ENCODE data around the gene PAFAH2.
A peak's percentile ranks its signal among the peaks of the same experiment; 100 is the strongest.

Gene PAFAH2

DNA sequence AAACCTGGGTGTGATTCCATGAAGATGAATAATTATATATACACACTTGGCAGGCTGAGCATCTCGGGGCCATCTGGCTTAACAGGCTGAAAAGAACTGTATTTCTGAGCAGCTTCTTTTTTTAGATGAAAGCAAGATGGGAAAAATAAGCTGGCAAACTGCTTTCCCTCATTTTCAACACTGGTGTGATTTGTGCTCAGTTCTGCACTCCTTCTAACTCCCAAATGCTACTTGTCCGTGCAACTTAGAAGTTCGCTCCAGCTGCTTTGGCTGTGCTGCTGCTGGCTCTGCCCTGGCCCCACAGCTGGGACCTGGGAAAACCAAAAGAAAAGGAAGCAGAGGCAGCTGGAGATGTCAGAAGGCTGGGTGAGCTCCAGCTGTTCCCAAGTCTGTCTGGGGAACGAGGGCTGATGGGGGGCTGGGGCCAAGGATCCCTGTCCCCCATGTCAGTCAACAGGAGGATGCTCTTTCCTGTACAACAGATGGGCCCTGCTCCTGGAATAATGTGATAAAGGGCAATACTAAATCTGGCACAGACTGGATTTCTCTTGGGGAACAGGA, 44.9 kb downstream of the PAFAH2 start:
- peak; percentile 34; the same call in 2 of the 3 replicates for ATAC-seq
- TF ChIP-seq ESRRG (CRISPR knock-in tag; IDR thresholded peaks at IDR 0.05) (no peak), TCF4 (CRISPR knock-in tag; IDR thresholded peaks at IDR 0.05; ENCODE audit: borderline replicate concordance) (peak; percentile 28; the same call in 1 of the 2 replicates)

DNA sequence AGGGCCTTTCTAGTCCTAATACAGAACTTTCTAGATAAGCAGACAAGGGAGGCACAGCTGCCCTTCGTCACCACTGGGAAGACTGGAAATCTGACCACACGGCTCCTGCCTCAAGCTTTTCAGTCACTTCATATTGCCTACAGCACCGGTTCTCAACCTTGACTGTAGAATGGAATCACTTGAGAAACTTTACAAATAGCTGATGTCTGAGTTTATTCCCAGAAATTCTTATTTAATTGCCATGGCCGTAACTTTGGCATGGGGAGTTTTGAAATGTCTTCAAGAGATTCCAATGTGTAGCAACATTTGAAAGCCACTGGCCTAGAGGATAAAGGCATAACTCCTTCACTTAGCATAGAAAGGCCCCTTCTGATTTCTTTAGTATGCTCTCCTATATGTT, 49.2 kb downstream of the PAFAH2 start:
- no peak for ATAC-seq

GRCh38 chr1:25947027-25947426, 50.8 kb downstream of the PAFAH2 start:
- no peak for ATAC-seq
- no peak for TF ChIP-seq PPARA (CRISPR knock-in tag; IDR thresholded peaks at IDR 0.05; ENCODE audit: borderline replicate concordance)
- TF ChIP-seq, protein P1, sequence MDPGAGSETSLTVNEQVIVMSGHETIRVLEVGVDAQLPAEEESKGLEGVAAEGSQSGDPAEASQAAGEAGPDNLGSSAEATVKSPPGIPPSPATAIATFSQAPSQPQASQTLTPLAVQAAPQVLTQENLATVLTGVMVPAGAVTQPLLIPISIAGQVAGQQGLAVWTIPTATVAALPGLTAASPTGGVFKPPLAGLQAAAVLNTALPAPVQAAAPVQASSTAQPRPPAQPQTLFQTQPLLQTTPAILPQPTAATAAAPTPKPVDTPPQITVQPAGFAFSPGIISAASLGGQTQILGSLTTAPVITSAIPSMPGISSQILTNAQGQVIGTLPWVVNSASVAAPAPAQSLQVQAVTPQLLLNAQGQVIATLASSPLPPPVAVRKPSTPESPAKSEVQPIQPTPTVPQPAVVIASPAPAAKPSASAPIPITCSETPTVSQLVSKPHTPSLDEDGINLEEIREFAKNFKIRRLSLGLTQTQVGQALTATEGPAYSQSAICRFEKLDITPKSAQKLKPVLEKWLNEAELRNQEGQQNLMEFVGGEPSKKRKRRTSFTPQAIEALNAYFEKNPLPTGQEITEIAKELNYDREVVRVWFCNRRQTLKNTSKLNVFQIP (CRISPR knock-in tag; IDR thresholded peaks at IDR 0.05; ENCODE audit: borderline replicate concordance, low read depth) = no peak
- TF ChIP-seq RARB (CRISPR knock-in tag; IDR thresholded peaks at IDR 0.05) = no peak
- no peak for TF ChIP-seq OSR1 (CRISPR knock-in tag; IDR thresholded peaks at IDR 0.05)
- TF ChIP-seq ZNF8 (CRISPR knock-in tag; IDR thresholded peaks at IDR 0.05) = no peak
- no peak for TF ChIP-seq CSDC2 (CRISPR knock-in tag; IDR thresholded peaks at IDR 0.05)
- TF ChIP-seq, protein P2, sequence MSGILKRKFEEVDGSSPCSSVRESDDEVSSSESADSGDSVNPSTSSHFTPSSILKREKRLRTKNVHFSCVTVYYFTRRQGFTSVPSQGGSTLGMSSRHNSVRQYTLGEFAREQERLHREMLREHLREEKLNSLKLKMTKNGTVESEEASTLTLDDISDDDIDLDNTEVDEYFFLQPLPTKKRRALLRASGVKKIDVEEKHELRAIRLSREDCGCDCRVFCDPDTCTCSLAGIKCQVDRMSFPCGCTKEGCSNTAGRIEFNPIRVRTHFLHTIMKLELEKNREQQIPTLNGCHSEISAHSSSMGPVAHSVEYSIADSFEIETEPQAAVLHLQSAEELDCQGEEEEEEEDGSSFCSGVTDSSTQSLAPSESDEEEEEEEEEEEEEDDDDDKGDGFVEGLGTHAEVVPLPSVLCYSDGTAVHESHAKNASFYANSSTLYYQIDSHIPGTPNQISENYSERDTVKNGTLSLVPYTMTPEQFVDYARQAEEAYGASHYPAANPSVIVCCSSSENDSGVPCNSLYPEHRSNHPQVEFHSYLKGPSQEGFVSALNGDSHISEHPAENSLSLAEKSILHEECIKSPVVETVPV (CRISPR knock-in tag; IDR thresholded peaks at IDR 0.05) = no peak
- no peak for TF ChIP-seq BACH2 (CRISPR knock-in tag; IDR thresholded peaks at IDR 0.05; ENCODE audit: borderline replicate concordance)
- TF ChIP-seq, protein P3, sequence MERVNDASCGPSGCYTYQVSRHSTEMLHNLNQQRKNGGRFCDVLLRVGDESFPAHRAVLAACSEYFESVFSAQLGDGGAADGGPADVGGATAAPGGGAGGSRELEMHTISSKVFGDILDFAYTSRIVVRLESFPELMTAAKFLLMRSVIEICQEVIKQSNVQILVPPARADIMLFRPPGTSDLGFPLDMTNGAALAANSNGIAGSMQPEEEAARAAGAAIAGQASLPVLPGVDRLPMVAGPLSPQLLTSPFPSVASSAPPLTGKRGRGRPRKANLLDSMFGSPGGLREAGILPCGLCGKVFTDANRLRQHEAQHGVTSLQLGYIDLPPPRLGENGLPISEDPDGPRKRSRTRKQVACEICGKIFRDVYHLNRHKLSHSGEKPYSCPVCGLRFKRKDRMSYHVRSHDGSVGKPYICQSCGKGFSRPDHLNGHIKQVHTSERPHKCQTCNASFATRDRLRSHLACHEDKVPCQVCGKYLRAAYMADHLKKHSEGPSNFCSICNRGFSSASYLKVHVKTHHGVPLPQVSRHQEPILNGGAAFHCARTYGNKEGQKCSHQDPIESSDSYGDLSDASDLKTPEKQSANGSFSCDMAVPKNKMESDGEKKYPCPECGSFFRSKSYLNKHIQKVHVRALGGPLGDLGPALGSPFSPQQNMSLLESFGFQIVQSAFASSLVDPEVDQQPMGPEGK (CRISPR knock-in tag; IDR thresholded peaks at IDR 0.05; ENCODE audit: borderline replicate concordance) = no peak
- no peak for TF ChIP-seq ZC3H10 (CRISPR knock-in tag; IDR thresholded peaks at IDR 0.05)
- TF ChIP-seq GLIS3 (CRISPR knock-in tag; IDR thresholded peaks at IDR 0.05) = no peak
- TF ChIP-seq ARNTL (CRISPR knock-in tag; IDR thresholded peaks at IDR 0.05; ENCODE audit: borderline replicate concordance, low read depth) = no peak
- TF ChIP-seq ISL1 (CRISPR knock-in tag; IDR thresholded peaks at IDR 0.05) = no peak
- TF ChIP-seq ZNF70 (CRISPR knock-in tag; IDR thresholded peaks at IDR 0.05) = no peak
- TF ChIP-seq ZFP3 (CRISPR knock-in tag; IDR thresholded peaks at IDR 0.05) = no peak
- no peak for TF ChIP-seq TOX (CRISPR knock-in tag; IDR thresholded peaks at IDR 0.05; ENCODE audit: borderline replicate concordance)

More for the DNA sequence above, 49.2 kb downstream of the PAFAH2 start:
- no peak for TF ChIP-seq CSDC2 (CRISPR knock-in tag; IDR thresholded peaks at IDR 0.05)
- TF ChIP-seq TCF4 (CRISPR knock-in tag; IDR thresholded peaks at IDR 0.05; ENCODE audit: borderline replicate concordance) = no peak
- TF ChIP-seq, protein P2 (CRISPR knock-in tag; IDR thresholded peaks at IDR 0.05) = no peak
- TF ChIP-seq ZNF70 (CRISPR knock-in tag; IDR thresholded peaks at IDR 0.05) = no peak
- no peak for TF ChIP-seq ESRRG (CRISPR knock-in tag; IDR thresholded peaks at IDR 0.05)
- no peak for TF ChIP-seq ZC3H10 (CRISPR knock-in tag; IDR thresholded peaks at IDR 0.05)
- no peak for TF ChIP-seq ZNF565 (CRISPR knock-in tag; conservative IDR thresholded peaks at IDR 0.05; ENCODE audit: low read depth)
- TF ChIP-seq, protein P4, sequence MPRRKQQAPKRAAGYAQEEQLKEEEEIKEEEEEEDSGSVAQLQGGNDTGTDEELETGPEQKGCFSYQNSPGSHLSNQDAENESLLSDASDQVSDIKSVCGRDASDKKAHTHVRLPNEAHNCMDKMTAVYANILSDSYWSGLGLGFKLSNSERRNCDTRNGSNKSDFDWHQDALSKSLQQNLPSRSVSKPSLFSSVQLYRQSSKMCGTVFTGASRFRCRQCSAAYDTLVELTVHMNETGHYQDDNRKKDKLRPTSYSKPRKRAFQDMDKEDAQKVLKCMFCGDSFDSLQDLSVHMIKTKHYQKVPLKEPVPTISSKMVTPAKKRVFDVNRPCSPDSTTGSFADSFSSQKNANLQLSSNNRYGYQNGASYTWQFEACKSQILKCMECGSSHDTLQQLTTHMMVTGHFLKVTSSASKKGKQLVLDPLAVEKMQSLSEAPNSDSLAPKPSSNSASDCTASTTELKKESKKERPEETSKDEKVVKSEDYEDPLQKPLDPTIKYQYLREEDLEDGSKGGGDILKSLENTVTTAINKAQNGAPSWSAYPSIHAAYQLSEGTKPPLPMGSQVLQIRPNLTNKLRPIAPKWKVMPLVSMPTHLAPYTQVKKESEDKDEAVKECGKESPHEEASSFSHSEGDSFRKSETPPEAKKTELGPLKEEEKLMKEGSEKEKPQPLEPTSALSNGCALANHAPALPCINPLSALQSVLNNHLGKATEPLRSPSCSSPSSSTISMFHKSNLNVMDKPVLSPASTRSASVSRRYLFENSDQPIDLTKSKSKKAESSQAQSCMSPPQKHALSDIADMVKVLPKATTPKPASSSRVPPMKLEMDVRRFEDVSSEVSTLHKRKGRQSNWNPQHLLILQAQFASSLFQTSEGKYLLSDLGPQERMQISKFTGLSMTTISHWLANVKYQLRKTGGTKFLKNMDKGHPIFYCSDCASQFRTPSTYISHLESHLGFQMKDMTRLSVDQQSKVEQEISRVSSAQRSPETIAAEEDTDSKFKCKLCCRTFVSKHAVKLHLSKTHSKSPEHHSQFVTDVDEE (CRISPR knock-in tag; IDR thresholded peaks at IDR 0.05) = no peak
- TF ChIP-seq TOX (CRISPR knock-in tag; IDR thresholded peaks at IDR 0.05; ENCODE audit: borderline replicate concordance) = no peak
- TF ChIP-seq, protein P3 (CRISPR knock-in tag; IDR thresholded peaks at IDR 0.05; ENCODE audit: borderline replicate concordance) = no peak
- no peak for TF ChIP-seq ARNTL (CRISPR knock-in tag; IDR thresholded peaks at IDR 0.05; ENCODE audit: borderline replicate concordance, low read depth)
- TF ChIP-seq, protein P5, sequence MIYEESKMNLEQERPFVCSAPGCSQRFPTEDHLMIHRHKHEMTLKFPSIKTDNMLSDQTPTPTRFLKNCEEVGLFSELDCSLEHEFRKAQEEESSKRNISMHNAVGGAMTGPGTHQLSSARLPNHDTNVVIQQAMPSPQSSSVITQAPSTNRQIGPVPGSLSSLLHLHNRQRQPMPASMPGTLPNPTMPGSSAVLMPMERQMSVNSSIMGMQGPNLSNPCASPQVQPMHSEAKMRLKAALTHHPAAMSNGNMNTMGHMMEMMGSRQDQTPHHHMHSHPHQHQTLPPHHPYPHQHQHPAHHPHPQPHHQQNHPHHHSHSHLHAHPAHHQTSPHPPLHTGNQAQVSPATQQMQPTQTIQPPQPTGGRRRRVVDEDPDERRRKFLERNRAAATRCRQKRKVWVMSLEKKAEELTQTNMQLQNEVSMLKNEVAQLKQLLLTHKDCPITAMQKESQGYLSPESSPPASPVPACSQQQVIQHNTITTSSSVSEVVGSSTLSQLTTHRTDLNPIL (CRISPR knock-in tag; IDR thresholded peaks at IDR 0.05; ENCODE audit: low read depth) = no peak
